ENCODE data around the gene SMAD7. TPM values are rescaled to one million over a fixed set of nuclear protein-coding genes. Genes with fewer than 3 reads are reported as not detected.

The SMAD7 gene
- total RNA-seq = 21.9 TPM

GRCh38 chr18:48950536-48951447, at the start of gene SMAD7:
Gene SMAD7 (minus strand): TSS chr18:48950965. CDS start chr18:48950424, 541 bp downstream.

Data from diencephalon (tissue), 1 donor.